GF-D8 (cell line): ENCODE results near the gene SSTR5.
"Not testable (repeated sequence)": the region's sequence is repeated elsewhere in the genome, so short reads cannot be mapped to it uniquely, and the experiment has no call there.

Source experiments
- DNase-seq: peaks from one replicate; lab custom pipeline; 2025; lab: John Stamatoyannopoulos, UW

The SSTR5 gene

DNA sequence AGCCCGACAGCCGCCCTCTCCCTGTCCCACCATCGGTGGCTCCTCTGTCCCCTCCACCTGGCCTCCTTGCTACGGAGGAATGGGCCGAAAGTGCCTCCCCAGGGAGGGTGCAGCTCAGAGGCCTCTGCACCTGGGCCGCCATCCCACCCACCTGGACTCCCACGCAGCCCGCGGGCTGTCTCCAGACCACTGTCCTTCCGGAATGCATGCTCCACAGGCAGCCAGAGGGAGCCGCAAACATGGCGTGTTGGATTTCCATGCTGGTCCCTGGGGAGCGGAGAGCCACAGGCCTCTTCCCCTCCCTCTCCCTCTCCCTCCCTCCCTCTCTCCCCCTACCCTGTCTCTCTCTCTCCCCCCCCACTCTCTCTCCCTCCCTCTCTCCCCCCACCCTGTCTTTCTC lies 3.0 kb downstream of the SSTR5 start:
- DNase-seq, result no peak

- DNase-seq, result no peak
Measured at GRCh38 chr16:1076801-1077576, 4.4 kb downstream of the SSTR5 start.

DNA sequence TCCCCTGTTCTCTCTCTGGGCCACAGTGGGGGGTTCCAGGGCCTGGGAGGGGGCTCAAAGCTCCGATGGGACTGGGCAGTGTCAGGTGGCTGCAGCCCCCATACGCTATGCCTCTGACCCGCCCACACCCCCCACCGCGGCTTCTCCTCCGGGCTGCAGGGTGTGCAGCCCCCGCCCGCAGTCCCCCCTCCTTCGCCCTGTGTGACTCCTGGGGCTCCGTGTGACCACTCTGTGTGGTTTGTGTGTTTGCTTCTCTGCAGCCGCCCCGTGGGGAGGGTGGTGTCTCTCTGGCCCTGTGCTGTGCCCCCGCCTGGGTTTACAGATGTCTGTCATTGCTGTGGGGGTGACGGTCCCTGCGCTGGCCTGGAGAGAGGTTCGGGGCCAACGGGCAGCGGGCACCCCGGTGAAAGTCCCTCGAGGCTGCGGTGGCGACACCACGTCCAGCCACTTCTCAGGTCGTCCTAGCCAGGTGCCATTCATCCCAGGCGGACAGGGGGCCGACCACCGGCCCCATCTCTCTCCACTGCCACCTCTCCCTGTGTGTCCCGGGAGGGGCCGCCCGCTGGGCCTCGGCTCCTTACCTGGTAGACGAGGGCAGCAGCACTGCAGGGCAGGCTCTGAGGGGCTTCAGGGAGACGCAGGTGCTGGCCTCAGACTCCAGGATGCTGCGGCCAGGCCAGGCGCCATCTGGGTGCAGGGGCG lies 5.5 kb downstream of the SSTR5 start:
- DNase-seq, result no peak

DNA sequence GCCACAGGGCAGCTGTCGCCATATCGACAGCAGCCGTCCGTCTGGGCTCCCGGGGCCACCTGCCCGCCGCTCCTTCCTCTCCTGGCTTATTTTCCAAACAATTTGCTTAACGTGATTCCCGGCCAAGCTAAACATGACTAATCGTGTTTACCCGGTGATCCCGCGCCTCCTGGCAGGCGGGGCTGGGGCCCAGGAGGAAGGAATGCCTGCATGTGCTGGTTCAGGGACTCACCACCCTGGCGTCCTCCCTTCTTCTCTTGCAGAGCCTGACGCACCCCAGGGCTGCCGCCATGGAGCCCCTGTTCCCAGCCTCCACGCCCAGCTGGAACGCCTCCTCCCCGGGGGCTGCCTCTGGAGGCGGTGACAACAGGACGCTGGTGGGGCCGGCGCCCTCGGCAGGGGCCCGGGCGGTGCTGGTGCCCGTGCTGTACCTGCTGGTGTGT lies 6.1 kb downstream of the SSTR5 start:
- DNase-seq, result no peak

DNA sequence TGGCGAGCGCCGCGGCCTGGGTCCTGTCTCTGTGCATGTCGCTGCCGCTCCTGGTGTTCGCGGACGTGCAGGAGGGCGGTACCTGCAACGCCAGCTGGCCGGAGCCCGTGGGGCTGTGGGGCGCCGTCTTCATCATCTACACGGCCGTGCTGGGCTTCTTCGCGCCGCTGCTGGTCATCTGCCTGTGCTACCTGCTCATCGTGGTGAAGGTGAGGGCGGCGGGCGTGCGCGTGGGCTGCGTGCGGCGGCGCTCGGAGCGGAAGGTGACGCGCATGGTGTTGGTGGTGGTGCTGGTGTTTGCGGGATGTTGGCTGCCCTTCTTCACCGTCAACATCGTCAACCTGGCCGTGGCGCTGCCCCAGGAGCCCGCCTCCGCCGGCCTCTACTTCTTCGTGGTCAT lies 6.8 kb downstream of the SSTR5 start:
- DNase-seq, result no peak

- no peak for DNase-seq
Measured at GRCh38 chr16:1079786-1080525, 7.4 kb downstream of the SSTR5 start.

DNA sequence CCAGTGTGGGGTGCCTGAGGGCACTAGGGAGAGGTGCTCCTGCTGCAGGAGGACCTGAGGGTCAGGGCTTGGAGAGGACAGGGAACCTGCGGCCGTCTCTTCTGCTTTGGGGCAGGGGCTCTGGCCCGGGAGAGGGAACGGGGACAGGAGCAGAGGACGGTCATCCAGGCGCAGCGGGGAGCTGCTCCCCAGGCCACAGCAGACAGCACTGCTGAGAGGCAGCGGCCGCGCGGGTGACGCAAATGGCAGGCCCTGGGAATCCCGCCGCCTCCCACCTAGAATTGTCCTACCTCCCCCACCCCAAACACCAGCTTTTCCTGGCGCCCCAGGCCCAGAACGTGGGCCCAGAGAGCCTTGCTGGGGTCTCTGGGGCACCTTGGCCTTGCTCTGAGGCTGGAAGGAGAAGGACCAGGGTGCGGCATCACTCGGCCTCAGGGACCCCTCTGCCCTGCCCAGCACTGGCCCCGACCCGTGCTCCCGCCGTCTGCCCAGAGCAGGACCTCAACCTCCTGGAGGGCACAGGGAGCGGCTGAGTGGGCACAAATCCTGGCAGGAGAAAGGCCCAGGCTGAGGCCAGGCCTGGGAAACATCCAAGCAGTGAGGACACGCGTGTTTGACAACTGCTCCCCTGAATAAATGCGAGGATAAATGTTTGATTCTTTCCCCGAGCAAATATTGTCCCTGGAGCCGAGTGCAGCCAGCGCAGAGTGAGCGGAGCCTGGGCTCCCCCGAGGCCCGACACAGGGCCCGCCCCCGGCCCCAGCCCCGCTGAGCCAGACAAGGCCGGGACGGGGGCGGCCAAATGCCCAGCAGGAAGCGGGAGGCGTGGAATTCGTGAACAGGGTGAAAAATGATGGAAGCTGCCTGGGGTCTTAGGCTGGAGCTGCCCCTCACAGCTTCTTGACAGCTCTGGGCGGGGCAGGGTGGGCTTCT lies 8.5 kb downstream of the SSTR5 start:
- DNase-seq, result no peak

GRCh38 chr16:1081734-1082265 lies 9.3 kb downstream of the SSTR5 start:
- no peak for DNase-seq

- DNase-seq, result no peak
Measured at GRCh38 chr16:1082266-1082951, 9.9 kb downstream of the SSTR5 start.

DNA sequence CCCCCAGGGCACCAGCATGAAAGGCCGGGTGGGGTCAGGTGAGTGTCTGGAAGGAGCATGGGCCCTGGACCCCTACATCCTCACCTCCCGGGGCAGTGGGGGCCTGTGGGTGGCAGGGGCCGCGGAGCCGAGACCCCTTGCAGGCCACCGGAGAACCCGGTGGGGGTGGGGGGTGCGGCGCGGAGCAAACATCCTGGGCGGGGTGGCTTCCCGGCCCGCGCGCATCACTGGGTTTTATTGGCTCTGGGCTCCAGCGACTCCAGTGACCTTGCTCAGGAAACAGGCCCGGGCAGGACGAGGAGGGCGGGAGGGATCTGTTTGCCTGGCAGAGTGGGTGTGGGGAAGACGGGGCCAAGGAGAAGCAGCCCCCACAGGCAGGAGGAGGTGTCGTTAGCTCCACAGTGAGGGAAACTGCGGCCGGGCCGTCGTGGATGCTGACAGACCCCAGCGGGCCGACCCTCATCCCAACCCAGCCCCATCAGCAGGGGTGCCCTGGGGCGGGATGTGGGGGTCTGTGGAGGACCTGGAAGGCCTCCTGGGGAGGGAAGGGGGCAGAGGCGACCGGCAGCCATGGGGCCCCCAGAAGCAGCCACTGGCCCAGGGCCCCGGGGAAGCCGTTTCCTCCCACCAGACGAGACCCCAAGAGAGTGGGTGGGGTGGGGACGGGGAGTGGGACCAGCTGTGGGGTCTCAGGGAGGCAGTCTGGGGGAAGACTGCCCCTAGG lies 10.6 kb downstream of the SSTR5 start:
- DNase-seq, result no peak

GRCh38 chr16:1084971-1085370 lies 12.4 kb downstream of the SSTR5 start:
- no peak for DNase-seq

DNA sequence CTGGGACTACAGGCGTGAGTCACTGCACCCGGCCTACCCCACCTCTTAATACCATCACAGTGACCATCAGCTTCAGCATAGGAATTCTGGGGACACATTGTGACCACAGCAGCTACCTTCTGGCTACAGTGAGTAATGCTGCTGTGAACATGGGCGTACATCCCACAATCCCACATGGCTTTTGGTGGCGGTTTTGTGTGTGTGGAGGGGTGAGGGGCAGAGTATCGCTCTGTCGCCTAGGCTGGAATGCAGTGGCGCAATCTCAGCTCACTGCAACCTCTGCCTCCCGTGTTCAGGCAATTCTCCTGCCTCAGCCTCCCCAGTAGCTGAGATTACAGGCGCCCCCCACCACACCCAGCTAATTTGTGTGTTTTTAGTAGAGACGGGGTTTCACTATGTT lies 13.9 kb downstream of the SSTR5 start:
- DNase-seq, result not testable (repeated sequence)

- DNase-seq, result no peak
Measured at GRCh38 chr16:1088295-1089170, 16.0 kb downstream of the SSTR5 start.

- no peak for DNase-seq
Measured at GRCh38 chr16:1089439-1089821, 16.9 kb downstream of the SSTR5 start.

DNA sequence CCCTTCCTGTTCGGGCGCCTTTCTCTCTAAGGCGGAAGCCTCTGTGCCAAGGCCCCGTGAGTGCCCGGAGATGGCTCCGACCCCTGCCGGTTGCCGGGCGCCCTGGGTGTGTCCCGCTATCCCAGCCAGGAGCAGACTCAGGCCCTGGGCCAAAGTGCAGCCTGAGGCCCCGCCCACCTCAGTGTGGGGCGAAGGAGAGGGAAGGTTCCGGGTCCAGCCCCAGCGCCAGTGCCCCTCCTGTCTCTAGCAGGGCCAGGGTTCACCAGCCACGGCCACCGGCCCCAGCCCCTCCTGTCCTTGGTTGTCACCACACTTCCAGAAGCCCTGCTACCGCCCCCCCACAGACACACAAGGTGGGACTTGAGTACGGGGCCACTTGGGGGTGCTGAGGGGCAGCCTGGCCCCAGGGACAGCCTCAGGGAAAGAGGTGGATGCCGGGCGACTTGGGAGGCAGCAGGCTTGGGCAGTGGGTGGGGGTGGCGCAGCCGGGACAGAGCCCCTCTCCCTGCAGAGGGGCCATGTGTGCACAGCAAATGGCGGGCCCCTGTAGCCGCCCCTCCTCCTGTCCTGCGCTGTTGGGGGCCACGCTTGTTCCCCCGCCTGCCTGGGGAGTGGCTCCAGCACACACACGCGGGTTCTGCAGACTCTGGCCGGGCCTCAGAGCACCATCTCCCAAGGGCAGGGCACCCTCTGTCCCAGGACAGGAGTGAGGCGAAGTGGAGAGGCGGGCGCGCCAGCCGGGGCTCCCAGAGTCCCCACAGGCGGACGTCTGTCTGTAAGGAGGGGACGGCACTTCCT lies 17.5 kb downstream of the SSTR5 start:
- no peak for DNase-seq

GRCh38 chr16:1090620-1091587 lies 18.4 kb downstream of the SSTR5 start:
- DNase-seq, result no peak

- DNase-seq, result no peak
Measured at GRCh38 chr16:1091992-1092552, 19.5 kb downstream of the SSTR5 start.
